NCI-H2196 (cell line): ENCODE measurements around the gene CNTNAP2.

Experiments used
- DNase-seq: peaks from one replicate; lab custom pipeline; 2025; ENCODE audit not compliant: unreplicated experiment; lab: John Stamatoyannopoulos, UW

The CNTNAP2 gene

DNA sequence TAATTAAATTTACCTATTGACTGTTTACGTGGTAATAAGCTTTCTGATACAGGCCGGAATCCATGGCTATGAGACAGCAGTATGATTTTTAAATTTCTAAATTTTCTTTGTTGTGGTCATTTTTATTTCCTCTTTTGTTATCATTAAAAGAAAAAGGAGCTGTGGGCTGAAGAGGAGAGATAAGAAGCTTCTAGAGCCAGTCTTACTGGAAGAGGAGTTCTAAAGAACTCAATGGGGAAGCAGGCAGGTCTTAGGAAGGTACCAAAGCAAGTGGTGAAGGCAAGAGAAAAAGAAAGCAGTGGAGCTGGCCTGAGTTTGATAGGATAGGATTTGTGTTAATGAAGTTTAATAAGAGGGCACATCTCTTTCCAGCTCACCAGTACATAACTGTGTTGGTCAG is 1187.8 kb downstream of the CNTNAP2 start:
- no peak for DNase-seq

- DNase-seq = no peak
Measured at GRCh38 chr7:147305827-147306226, 1189.2 kb downstream of the CNTNAP2 start.

DNA sequence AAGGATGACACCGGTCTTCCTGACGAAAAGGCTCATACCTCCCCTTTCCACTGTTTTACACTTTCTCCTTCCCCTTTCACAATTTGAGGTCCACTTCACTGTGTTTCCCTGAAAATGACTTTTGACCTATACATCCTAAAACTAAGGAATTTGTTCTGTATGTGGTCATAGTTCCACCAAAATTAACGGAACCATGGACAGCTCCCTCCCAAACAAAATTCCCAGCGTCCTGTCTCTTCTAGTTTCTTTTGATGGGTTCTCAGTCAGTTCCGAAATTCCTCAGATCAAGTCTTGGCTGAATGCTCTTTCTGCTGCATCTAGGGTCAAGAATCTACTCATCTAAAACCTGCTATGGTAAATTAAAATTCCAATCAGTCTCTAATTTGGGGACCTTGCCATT is 1191.9 kb downstream of the CNTNAP2 start:
- DNase-seq = no peak

- DNase-seq = no peak
Measured at GRCh38 chr7:147311336-147311735, 1194.7 kb downstream of the CNTNAP2 start.

GRCh38 chr7:147321504-147321903 is 1204.9 kb downstream of the CNTNAP2 start:
- DNase-seq = no peak

DNA sequence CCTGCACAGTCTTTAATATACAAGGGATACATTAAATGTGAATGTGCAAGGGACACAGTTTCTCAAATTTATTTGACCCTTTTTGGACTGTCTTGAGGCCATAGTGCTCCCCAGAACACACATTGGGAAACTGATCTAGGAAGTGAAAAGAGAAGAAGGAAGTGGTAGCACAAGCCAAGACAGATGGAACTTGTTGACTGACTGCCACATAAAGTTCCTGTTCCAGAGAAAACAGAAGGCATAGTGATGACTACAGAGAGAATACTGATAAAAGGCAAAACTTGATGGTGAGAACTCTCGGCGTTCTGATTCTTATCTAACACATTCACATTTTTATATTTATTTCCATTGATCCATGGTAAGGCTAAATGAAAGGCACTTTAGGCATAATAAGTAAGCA is 1216.4 kb downstream of the CNTNAP2 start:
- DNase-seq = no peak

- no peak for DNase-seq
Measured at GRCh38 chr7:147363101-147363500, 1246.5 kb downstream of the CNTNAP2 start.

- DNase-seq = no peak
Measured at GRCh38 chr7:147376192-147376591, 1259.6 kb downstream of the CNTNAP2 start.

DNA sequence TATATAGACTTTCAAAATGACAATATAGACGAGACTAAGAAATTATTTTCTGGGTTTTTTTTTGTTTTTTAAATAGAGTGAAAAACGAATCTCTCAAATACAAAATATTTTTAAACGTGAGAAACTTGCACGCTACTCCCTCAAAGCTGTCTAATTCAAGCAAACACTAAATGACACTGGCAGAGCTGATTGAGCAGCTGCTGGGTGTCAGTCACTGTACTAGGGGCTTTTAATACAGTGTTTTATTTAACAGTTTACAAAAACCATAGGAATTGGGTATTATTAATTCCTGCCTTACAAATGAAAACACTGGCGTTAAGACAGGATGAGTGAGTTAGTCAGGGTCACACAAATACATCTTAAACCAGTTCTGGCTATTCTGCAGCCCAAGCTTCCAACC is 1264.3 kb downstream of the CNTNAP2 start:
- DNase-seq = no peak

DNA sequence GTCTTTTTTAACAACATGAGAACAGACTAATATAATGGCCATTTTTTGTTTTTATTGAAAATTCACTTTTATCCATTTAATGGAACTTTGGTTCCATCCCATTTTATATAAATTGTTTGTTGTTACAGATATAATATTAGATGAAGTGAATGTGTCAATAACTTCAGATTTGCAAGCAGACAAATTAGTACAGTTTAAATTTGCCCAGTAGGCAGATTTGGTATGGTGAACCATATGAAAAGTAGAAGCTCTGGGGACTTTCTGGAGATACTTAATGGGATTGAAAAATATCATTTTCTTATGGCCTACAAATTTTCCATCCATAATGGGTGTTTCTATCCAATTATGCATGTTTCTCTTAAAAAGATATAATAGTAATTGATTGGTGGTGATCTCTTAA is 1277.7 kb downstream of the CNTNAP2 start:
- no peak for DNase-seq

DNA sequence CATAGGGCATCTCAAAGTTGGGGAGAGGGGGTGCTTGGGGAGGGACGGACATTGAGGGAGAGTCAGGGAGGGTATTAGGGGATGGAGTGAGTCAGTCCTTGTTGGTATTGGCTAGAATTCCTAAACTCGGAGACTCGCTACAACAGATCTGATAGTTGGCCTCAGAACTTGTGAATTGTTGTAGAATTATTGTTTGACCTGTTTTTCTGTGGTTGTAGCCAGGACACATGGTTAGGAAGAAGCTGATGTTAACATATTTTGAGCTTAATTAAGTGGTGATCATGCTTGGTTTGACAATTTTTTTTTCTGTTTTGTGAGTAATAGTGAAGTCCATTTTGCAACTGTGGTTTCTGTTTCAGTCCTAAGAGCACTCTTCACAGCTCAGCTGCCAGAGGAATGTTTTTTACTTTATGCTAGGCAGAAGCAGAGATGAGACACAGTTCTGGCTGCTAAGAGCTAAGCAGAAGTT is 1283.7 kb downstream of the CNTNAP2 start:
- DNase-seq = no peak

GRCh38 chr7:147400925-147401324 is 1284.3 kb downstream of the CNTNAP2 start:
- no peak for DNase-seq

- DNase-seq = no peak
Measured at GRCh38 chr7:147405621-147406020, 1289.0 kb downstream of the CNTNAP2 start.

DNA sequence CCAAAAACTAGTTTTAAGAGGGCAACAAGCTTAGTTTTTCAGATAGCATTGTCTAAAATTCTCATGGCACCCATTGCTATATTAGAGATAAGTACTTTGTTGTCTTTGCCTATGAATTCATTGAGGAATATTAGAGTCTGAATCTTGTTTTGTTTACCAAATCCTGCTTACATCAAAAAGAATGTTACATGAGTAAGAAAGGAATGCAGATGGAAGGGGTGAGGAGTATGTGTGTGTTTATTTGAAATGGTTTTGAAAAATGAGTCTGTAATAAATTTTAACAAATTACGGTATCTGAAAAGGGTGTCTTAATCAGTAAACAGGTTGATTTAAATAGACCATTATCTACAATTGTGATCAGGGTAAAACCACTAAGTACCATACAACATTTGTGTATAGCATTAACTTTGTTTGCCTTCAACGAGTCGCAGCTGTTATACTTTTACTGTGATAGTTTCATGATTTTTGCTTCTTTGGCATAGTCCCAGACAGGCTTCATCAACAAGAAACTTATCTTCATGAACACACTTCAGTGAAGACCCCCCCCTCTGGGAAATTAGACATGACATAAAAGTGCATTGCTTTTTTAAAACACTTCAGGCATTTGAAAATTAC is 1290.0 kb downstream of the CNTNAP2 start:
- no peak for DNase-seq

- no peak for DNase-seq
Measured at GRCh38 chr7:147411096-147411495, 1294.5 kb downstream of the CNTNAP2 start.

GRCh38 chr7:147412109-147412508 is 1295.5 kb downstream of the CNTNAP2 start:
- no peak for DNase-seq

GRCh38 chr7:147412782-147413556 is 1296.4 kb downstream of the CNTNAP2 start:
- DNase-seq = no peak

GRCh38 chr7:147413557-147413870 is 1296.9 kb downstream of the CNTNAP2 start:
- DNase-seq = no peak

DNA sequence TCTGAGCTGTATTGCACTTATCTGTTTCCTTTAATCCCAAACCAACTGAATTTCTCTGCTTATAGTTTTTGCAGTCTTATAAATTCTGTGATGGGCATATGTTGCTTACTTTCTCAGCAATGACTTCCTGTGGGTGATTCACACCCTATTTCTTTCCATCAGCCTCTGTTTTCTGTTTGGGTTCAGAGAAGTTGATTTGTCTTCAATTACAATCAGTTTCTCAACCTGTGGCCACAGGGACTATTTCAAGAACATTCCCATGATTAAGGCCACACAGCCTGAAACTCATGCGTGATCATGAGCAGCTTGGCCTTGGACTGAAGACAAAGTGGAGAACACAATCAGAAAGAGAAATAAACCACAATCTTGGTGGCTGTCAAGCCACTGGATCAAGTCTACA is 1299.4 kb downstream of the CNTNAP2 start:
- DNase-seq = no peak

DNA sequence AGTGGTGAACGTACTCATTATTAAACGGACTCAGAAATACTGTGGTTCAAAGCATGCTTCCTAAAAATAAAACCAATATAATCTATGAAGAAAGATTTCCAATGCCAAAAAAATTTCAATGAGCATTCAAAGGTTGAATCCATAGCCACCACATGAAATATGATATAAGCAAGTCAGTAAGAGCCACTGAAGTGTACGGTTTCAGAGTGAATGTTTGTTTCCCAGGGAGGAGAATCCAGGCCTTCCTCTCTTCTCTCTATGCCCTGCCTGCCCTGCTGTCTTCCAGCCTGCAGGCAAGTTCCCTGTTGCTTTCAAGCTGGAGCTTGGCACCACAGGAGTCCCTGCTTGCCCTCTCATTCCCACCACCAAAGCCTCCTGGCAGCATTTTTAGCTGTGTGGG is 1302.4 kb downstream of the CNTNAP2 start:
- DNase-seq = no peak

GRCh38 chr7:147423875-147424274 is 1307.3 kb downstream of the CNTNAP2 start:
- DNase-seq = no peak

- no peak for DNase-seq
Measured at GRCh38 chr7:147428075-147428474, 1311.5 kb downstream of the CNTNAP2 start.

GRCh38 chr7:147429961-147430360 is 1313.4 kb downstream of the CNTNAP2 start:
- DNase-seq = no peak
